Stimulated activated CD8-positive, alpha-beta memory T cell treated with anti-CD3 and anti-CD28 coated beads, Interleukin-7, amount 100 ng/mL, for 24 hours (primary cell): Measurements from ENCODE around the gene TERB1.
A peak's percentile ranks its signal among the peaks of the same experiment; 100 is the strongest.
"Not testable (repeated sequence)": the region's sequence is repeated elsewhere in the genome, so short reads cannot be mapped to it uniquely, and the experiment has no call there.

Experiments
- DNase-seq: peaks from one replicate; pipeline ENCODE4 v3.0.0-alpha.2; 2020; ENCODE audit warnings: low read depth

TERB1 gene

DNA sequence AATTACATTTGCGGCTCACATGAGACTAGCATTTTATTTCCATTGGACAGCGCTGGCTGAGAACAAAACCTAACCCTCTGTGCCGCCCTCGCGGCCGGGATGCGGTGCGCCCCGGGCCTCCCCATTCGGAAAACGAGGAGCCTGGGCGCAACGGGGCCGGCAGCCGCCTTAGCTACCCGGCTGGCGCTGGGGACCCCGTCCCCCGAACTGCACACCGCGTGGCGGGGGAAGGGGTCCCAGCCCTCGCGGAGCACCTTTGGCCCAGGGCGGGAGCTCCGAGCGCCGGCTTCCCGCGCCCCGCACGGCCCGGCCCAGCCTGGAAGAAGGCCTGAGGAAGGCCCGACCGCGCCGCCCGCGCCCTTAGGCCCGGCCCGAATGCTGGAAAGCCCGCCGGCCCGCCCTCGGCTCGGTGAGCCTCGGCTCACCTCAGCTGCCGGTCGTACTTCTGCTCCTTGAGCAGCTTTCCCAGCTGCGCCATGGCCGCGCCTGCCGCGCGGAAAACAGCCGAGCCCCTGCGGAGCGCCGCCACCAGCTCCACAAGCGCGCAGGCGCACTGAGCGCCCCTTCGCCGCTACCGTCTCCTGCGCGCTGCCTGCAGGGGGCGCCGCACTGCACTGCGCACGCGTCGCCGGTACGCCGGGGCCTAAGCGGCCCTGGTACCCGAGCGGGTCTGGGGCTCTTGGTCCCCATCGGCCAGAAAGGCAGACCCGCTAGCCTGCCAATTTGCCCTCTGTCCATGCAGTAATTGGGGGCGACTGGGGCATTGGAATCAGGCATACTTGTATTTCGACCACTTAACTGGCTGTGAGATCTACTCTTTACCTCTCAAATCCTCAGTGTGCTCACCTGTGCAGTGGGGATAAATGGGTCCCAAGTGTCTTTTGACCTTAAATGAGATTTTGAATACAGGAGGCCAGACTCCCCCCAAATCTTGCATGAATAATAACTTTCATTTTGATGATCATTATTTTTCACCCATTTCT, 29.3 kb upstream of the TERB1 start, which contains the start of gene NAE1:
NAE1 (minus strand) TSS at position 555 of the 983 bp plus-strand sequence; CDS start at position 478, 77 bp downstream.
- DNase-seq, result peak; percentile 74

GRCh38 chr16:66824006-66824405, 22.6 kb upstream of the TERB1 start:
- no peak for DNase-seq

DNA sequence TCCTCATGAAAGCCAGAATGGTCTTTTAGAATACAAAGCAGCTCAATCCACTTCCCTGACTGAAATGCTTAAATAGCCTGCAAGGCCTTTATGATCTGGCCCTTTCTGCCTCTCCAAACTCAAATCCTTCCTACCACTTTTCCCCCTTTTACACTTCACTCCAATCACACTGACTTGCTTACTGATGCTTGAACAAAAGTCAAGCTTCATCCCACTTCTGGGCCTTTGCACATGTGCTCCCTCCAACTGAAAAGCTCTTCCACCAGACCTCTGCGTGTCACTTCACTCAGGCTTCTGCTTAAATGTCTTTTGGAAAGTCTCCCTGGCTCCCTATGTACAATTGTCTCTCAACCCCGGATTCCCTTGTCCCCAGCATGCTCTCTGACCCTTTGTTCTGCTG, 13.3 kb upstream of the TERB1 start:
- no peak for DNase-seq

DNA sequence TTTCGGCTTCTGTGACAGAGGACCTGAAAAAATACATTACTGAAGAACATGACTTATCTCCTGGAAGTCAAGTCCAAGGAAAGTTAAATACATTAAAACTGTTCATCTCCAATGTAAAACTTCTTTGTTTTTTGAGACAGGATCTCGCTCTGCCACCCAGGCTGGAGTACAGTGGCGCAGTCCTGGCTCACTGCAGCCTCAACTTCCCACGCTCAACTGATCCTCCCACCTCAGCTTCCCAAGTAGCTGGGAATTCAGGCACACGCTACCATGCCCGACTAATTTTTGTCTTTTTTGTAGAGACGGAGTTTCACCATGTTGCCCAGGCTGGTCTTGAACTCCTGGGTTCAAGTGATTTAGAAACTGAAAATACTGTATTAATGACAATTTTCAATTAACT, 9.7 kb upstream of the TERB1 start:
- no peak for DNase-seq

DNA sequence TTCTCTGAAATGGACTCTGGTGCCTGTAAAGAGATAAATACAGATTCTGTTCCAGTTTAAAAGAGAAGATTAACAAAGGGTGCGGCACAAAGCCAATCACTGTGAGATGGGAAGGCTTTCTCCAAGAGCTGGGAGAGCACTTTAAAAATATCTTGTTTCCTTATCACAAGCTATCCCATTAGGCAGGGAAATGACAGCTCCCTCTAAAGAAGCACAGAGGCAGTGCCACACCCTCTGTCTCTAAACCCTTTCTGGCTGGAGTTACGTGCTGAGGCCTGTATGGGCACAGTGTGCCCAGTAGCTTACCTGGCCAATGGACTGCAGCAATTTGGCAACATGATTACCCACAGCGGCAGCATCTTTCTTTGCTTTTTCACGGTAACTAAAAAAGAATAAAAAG, 9.0 kb upstream of the TERB1 start:
- DNase-seq, result no peak

- DNase-seq, result no peak
These were observed 8.4 kb upstream of the TERB1 start for GRCh38 chr16:66809765-66810164.

DNA sequence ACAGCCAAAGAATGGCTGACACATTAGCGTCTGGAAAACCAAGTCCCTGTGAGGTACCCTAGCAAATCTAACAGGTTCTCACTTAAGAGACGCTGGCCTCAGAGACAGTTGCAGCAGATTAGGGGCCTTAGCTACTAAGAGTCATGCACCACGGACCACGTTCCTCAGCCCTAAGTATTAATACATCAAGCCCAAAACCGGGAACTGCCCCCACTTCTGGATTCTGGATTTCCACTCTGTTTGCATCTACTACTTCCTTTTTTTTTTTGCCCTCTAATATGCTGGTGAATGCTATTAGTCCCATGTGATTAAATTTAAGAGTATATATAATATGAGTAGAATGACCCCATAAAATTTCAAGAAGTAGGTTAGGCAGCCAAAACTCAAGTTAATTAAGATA, 775 bp upstream of the TERB1 start:
- no peak for DNase-seq

DNA sequence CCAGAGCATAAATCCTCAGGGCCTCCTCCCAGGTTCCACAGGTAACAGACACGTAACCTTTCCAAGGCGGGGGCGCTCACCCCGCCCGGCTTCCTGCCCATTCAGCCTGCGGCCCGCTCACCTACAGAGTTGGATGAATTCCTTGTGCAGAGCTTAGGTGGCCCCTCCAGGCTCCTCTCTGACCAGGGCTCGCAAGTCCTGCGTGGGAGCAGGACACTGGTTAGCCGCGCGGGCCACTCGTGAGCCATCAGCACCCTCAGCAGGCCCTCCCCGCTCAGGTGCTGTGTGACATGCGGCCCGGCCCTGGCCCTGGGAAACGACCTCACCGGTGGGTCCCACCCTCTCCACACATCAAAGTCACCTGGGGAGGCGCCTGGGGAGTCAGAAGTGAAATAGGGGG, 528 bp downstream of the TERB1 start:
- DNase-seq, result no peak

DNA sequence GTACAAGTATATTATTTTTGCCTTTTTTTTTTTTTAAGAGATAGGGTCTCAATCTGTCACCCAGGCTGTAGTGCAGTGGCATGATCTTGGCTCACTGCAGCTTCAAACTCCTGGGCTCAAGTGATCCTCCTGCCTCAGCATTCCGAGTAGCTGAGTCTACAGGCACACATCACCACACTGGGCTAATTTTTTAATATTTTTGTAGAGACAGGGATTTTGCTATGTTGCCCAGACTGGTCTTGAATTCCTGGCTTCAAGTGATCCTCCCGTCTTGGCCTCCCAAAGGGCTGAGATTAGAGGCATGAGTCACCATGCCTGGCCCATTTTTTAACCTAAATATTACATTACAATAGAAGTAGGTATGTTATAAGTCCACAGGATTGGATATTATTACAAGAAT, 3.2 kb downstream of the TERB1 start:
- DNase-seq, result no peak

- not testable (repeated sequence) for DNase-seq
These were observed 7.4 kb downstream of the TERB1 start for GRCh38 chr16:66793984-66794383.

DNA sequence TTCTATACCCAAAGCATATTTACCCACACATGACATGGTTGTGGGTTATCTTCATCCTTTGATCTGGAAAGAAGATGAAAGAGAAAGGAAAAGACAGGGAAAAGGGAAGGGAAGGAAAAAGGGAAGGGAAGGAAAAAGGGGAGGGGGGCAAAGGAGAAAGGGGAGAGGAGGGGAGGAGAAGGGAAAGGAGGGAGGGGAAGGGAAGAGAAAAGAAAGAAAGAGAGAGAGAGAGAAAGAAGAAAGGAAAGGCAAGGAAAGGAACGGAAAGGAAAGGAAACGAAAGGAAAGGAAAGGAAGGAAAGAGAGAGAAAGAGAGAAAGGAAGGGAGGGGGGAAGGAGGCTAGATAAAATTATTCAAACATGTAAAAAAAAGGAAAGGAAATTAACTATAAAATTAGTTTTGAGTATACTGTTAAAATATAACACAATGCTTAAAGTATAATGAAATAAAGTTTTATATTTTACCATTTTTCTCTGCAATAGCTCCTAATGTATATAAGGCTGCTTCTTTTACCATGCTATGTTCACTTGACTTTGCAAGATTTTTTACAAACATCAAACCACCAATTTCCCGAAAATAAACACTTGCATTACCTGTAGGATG, 11.2 kb downstream of the TERB1 start:
- DNase-seq, result no peak

GRCh38 chr16:66787427-66787826, 14.0 kb downstream of the TERB1 start:
- no peak for DNase-seq

DNA sequence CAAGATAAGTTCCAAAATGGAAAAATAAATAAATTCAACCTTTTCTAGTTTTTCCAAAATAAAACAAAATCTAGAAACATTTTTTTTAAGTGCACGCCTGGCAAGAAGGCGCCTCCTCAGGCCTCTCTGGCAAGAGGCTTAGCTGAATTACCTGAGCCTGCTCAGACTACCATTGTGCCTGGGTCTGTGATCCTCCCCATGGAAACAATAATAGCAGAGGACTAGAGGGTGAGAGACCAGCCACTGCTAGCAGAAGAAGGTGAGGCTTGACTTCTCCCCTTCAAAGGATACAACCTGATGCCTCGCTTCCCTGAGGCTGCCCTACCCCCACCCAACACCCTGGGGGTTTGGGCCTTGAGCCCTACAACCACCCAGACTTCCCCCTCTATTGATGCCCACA, 14.8 kb downstream of the TERB1 start:
- no peak for DNase-seq

GRCh38 chr16:66776457-66776856, 24.9 kb downstream of the TERB1 start:
- DNase-seq, result no peak

DNA sequence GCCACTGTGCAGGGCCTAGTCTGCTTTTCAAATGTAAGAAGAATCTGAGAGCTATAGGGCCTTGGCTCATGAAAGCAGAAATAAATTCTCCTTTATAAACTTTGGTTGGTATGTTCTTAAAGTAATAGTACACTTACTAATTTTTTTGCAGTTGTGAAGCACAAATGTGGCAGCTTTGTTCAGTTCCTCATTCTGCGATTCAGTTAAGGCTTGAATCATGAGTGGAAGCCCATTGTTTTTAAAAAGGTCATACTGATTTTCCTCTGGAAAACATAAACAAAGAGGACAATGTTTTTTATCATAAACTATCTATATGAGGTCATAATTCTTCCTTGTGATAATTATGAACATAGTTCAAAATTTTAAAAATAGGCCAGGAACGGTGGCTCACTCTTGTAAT, 26.4 kb downstream of the TERB1 start:
- DNase-seq, result no peak

DNA sequence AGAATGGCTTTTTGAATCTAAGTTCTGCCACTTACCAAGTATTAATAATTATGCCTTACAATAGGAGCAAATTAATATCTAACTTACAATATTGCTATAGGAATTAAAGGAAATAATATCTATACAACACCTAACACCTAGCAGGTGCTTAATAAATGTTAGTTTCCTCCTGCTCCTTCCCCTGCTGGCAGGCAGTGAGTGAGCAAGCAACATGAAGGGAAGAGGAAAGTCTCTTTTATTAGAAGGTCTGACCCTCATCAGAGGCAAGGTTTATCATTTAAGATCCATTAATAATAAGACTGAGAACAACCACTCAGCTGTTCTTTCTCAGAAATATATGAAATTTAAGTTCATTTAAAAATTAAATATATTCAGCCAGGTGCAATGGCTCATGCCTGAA, 43.3 kb downstream of the TERB1 start:
- no peak for DNase-seq

GRCh38 chr16:66754819-66755218, 46.6 kb downstream of the TERB1 start:
- DNase-seq, result no peak

DNA sequence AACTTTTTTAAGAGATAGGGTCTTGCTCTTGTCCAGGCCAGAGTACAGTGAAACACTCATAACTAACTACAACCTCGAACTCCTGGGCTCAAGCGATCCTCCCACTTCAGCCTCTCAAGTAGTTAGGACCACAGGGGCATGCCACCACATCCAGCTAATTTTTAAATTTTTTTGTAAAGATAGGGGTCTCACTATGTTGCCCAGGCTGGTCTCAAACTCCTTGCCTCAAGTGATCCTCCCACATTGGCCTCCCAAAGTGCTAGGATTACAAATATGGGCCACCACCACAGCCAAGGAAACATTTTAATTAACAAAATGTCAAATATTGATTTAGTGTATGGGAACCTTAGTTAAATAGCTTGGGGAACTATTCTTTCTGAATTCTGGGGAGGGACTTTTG, 47.2 kb downstream of the TERB1 start:
- no peak for DNase-seq

- DNase-seq, result no peak
These were observed 48.4 kb downstream of the TERB1 start for GRCh38 chr16:66752958-66753357.

DNA sequence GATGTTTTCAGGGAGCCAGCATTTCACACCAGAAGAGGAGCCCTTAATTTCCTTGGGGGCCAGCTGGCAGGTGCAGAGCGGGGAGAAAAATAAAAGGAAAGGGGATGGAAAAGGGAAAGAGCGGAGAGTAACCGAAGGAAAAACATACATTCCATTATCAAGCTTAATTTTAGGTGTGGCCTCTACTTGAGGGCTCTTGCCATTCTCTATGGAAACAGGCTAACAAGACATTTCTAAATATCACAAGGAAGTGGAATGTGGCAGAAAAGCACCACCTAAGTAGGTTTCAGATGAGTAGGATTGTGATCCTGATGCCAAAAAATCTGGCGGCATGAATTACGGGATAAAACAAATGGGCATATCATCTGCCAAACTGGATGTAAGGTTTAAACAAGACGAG, 49.0 kb downstream of the TERB1 start:
- no peak for DNase-seq

DNA sequence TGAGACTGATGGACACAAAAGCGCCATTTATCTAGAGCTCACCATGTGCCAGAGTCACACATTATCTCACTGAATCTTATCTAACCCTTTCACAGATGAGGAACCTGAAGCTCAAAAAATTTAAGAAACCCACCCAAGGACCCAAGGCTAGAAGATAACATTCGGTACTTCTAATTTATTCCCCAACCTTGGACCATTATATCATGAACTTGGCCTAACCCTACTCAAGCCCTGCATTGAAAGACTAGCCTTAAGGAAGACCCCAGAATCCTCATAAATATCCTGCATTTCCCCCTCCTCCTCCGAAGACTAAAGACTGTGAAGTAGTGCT, 49.4 kb downstream of the TERB1 start:
- no peak for DNase-seq

DNA sequence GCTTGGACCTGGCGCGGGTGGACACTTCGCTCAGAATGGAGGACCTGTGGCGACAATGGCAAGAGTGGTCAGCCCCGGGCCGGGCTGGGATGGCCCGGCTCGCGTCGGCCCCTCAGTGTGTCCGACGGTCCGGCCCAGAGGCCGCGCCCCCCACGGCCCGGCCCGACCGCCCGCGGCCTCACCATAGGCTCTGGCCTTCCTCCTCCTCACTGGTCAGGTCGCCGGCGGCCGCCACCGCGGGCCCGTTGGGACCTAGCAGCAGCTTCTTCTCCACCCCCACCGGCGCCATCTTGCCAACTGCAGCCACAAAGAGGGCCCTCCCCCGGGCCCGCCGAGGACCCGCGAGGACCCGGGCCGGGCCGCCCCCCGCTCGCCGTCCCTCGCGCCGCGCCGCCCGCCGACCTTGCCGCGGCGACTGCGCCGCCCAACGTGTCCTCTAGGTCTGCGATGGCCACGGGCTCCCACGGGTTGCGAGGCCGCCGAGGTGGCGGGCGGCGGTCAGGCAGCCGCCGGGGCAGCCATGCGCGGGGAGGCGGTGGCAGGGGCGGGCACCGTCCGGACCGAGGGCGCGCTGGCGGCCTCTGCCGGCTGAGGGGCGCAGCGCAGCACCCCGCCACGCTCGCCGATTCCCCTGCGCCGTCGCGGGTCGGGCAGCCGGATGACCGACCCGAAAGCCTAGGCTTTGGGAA, 49.9 kb downstream of the TERB1 start, which contains the start of gene DYNC1LI2:
DYNC1LI2 (minus strand) TSS at position 307 of the 689 bp plus-strand sequence; CDS start at position 289, 18 bp downstream.
- peak; percentile 58 for DNase-seq

GRCh38 chr16:66751053-66751302, 50.4 kb downstream of the TERB1 start:
- no peak for DNase-seq
